HG02943 (cell line): ENCODE data around the gene COPG2.
"Not testable (repeated sequence)": the region's sequence is repeated elsewhere in the genome, so short reads cannot be mapped to it uniquely, and the experiment has no call there.

ENCODE experiments used
- ATAC-seq: cut with Tn5 transposase; IDR thresholded peaks from one replicate; pipeline ENCODE4 v1.9.1; 2021; ENCODE audit warnings: mild to moderate bottlenecking, low read depth, moderate library complexity; ENCODE audit not compliant: unreplicated experiment

Gene COPG2

GRCh38 chr7:130570144-130570543 lies 98.4 kb downstream of the COPG2 start:
- ATAC-seq: not testable (repeated sequence)

GRCh38 chr7:130566898-130567280 lies 101.7 kb downstream of the COPG2 start:
- no peak for ATAC-seq

- ATAC-seq: no peak
Observed at GRCh38 chr7:130566168-130566897, 102.2 kb downstream of the COPG2 start.

GRCh38 chr7:130560972-130561371 lies 107.6 kb downstream of the COPG2 start:
- ATAC-seq: no peak

- no peak for ATAC-seq
Observed at GRCh38 chr7:130559184-130559583, 109.4 kb downstream of the COPG2 start.

GRCh38 chr7:130554481-130554880 lies 114.1 kb downstream of the COPG2 start:
- no peak for ATAC-seq

- ATAC-seq: no peak
Observed at GRCh38 chr7:130553398-130554029, 115.0 kb downstream of the COPG2 start.

GRCh38 chr7:130544356-130544755 lies 124.2 kb downstream of the COPG2 start:
- ATAC-seq: no peak

- no peak for ATAC-seq
Observed at GRCh38 chr7:130543487-130544010, 125.0 kb downstream of the COPG2 start.

GRCh38 chr7:130542297-130542696 lies 126.3 kb downstream of the COPG2 start:
- not testable (repeated sequence) for ATAC-seq

- ATAC-seq: not testable (repeated sequence)
Observed at GRCh38 chr7:130541287-130541686, 127.3 kb downstream of the COPG2 start.

GRCh38 chr7:130537894-130538293 lies 130.7 kb downstream of the COPG2 start:
- not testable (repeated sequence) for ATAC-seq

- ATAC-seq: no peak
Observed at GRCh38 chr7:130529417-130529816, 139.1 kb downstream of the COPG2 start.

GRCh38 chr7:130527752-130528355 lies 140.7 kb downstream of the COPG2 start:
- not testable (repeated sequence) for ATAC-seq

- ATAC-seq: no peak
Observed at GRCh38 chr7:130524628-130525027, 143.9 kb downstream of the COPG2 start.

- not testable (repeated sequence) for ATAC-seq
Observed at GRCh38 chr7:130523519-130524125, 144.9 kb downstream of the COPG2 start.

- ATAC-seq: no peak
Observed at GRCh38 chr7:130521258-130521951, 147.1 kb downstream of the COPG2 start.

GRCh38 chr7:130515315-130516040 lies 153.1 kb downstream of the COPG2 start:
- ATAC-seq: no peak

GRCh38 chr7:130513447-130513846 lies 155.1 kb downstream of the COPG2 start:
- no peak for ATAC-seq

- ATAC-seq: not testable (repeated sequence)
Observed at GRCh38 chr7:130512038-130512437, 156.5 kb downstream of the COPG2 start.
